Stimulated activated CD8-positive, alpha-beta memory T cell treated with anti-CD3 and anti-CD28 coated beads, Interleukin-4, amount 100 ng/mL, for 1 hour (primary cell): Measurements from ENCODE around the gene PLAC8.
"Not testable (repeated sequence)": the region's sequence is repeated elsewhere in the genome, so short reads cannot be mapped to it uniquely, and the experiment has no call there.

Source experiments
- DNase-seq, 2 donors: peaks; one replicate each; pipeline ENCODE4 v3.0.0-alpha.2; 2020; ENCODE audit warnings: low read depth in 2 of 2, low spot score in 1 of 2

Gene PLAC8

GRCh38 chr4:83074086-83074704 lies 40.3 kb downstream of the PLAC8 start:
- DNase-seq = peak in 1 of 2 donors; percentile 24

GRCh38 chr4:83071116-83071515 lies 43.4 kb downstream of the PLAC8 start:
- DNase-seq = no peak

GRCh38 chr4:83067058-83067639 lies 47.4 kb downstream of the PLAC8 start:
- DNase-seq = no peak

- no peak for DNase-seq
These were observed 49.3 kb downstream of the PLAC8 start for GRCh38 chr4:83065266-83065665.

GRCh38 chr4:83062739-83063138 lies 51.8 kb downstream of the PLAC8 start:
- no peak for DNase-seq

- no peak for DNase-seq
These were observed 59.6 kb downstream of the PLAC8 start for GRCh38 chr4:83054928-83055327.

- DNase-seq = not testable (repeated sequence)
These were observed 65.7 kb downstream of the PLAC8 start for GRCh38 chr4:83048781-83049180.

GRCh38 chr4:83046693-83047473 lies 67.6 kb downstream of the PLAC8 start:
- DNase-seq = no peak

- no peak for DNase-seq
These were observed 70.6 kb downstream of the PLAC8 start for GRCh38 chr4:83043801-83044407.

GRCh38 chr4:83043157-83043556 lies 71.4 kb downstream of the PLAC8 start:
- DNase-seq = not testable (repeated sequence)

GRCh38 chr4:83040269-83040668 lies 74.3 kb downstream of the PLAC8 start:
- no peak for DNase-seq
